SH-SY5Y (cell line): ENCODE measurements around the gene LNPEP.

ENCODE experiments used
- GATA2 ChIP-seq: IDR thresholded peaks from 2 replicates; pipeline ENCODE4 v1.6.1; 2011; ENCODE audit warnings: mild to moderate bottlenecking, low read depth, low read length
- GATA3 ChIP-seq: IDR thresholded peaks from 2 replicates; pipeline ENCODE4 v1.6.1; 2011; ENCODE audit warnings: low read depth, mild to moderate bottlenecking, low read length, moderate library complexity

DNA sequence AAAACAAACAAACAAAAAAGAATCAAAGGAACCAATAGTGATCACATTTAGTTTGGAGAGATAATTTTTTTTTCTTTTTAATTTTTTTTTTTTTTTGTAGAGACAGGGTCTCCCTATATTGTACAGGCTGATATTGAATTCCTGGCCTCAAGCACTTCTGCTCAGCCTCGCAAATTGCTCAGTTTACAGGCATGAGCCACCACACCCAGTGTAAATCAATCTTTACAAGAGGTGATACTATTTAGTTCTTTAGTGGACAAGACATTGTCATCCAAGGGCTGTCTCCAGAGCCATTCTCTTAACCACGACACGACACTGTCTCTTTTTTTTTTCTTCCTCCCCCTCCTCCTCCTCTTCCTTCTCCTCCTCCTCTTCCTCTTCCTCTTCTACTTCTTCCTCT is 30.0 kb upstream of the LNPEP start:
- TF ChIP-seq GATA3 (no peak), GATA2 (no peak)
